Fibroblast of lung (primary cell): Measurements from ENCODE around the gene ATRIP. TPM values are rescaled to one million over a fixed set of nuclear protein-coding genes. Genes with fewer than 3 reads are reported as not detected.

Source experiments
- DNase-seq, 2 donors: peaks; one replicate each; pipeline versions ENCODE4 v3.0.0 to v3.0.0-alpha.2; 2010; ENCODE audit warnings: low read depth in 2 of 2
- H2AFZ ChIP-seq: 2 replicates; pipeline ENCODE4 v1.5.1; 2012; ENCODE audit warnings: low read length, control low read depth, inconsistent platforms
- H3K27ac ChIP-seq: 2 replicates; pipeline ENCODE4 v1.5.1; 2011; ENCODE audit warnings: low read length, control low read depth; ENCODE audit not compliant: insufficient read depth
- H3K27me3 ChIP-seq: 2 replicates; pipeline ENCODE4 v1.5.1; 2011; ENCODE audit warnings: mild to moderate bottlenecking, low read length; ENCODE audit not compliant: control insufficient read depth, insufficient read depth
- H3K36me3 ChIP-seq: 2 replicates; pipeline ENCODE4 v1.5.1; 2011; ENCODE audit warnings: low read length; ENCODE audit not compliant: control insufficient read depth, insufficient read depth
- H3K4me1 ChIP-seq: 2 replicates; pipeline ENCODE4 v1.5.1; 2011; ENCODE audit warnings: low read length; ENCODE audit not compliant: control insufficient read depth, insufficient read depth; ENCODE audit errors: extremely low read depth
- H3K4me2 ChIP-seq: 2 replicates; pipeline ENCODE4 v1.5.1; 2011; ENCODE audit warnings: low read length, control low read depth; ENCODE audit not compliant: insufficient read depth; ENCODE audit errors: extremely low read depth
- H3K4me3 ChIP-seq, 4 experiments: fragments of 200-600 bp in 1 of 4; sonication (generic) in 1 of 4; replicated peaks in 1 of 4; 2 replicates each; pipeline ENCODE4 v1.5.1; 2011 to 2016; ENCODE audit warnings: low read length in 4 of 4, low read depth in 3 of 4, mild to moderate bottlenecking in 3 of 4, control low read depth in 2 of 4, inconsistent platforms in 1 of 4, mixed read lengths in 1 of 4; ENCODE audit not compliant: insufficient read depth in 1 of 4; ENCODE audit errors: control extremely low read depth in 1 of 4
- H3K79me2 ChIP-seq: 2 replicates; pipeline ENCODE4 v1.5.1; 2012; ENCODE audit warnings: mild to moderate bottlenecking, low read length, inconsistent platforms; ENCODE audit not compliant: control insufficient read depth, insufficient read depth
- H3K9ac ChIP-seq: 2 replicates; pipeline ENCODE4 v1.5.1; 2011; ENCODE audit warnings: mild to moderate bottlenecking, low read length, control low read depth; ENCODE audit not compliant: insufficient read depth
- H3K9me3 ChIP-seq: 2 replicates; pipeline ENCODE4 v1.5.1; 2012; ENCODE audit warnings: low read depth, low read length; ENCODE audit not compliant: control insufficient read depth, insufficient read depth
- H4K20me1 ChIP-seq: 2 replicates; pipeline ENCODE4 v1.5.1; 2011; ENCODE audit warnings: low read length; ENCODE audit not compliant: control insufficient read depth, insufficient read depth; ENCODE audit errors: extremely low read depth
- CTCF ChIP-seq, 2 donors: IDR thresholded peaks in 1 of 2; conservative IDR thresholded peaks in 1 of 2; 1 replicate in 1 of 2; 2 replicates in 1 of 2; pipeline ENCODE4 v1.5.1; 2011 to 2012; ENCODE audit warnings: low read length in 2 of 2, control low read depth in 1 of 2, inconsistent platforms in 1 of 2, low read depth in 1 of 2, mild to moderate bottlenecking in 1 of 2
- EZH2 ChIP-seq: IDR thresholded peaks from 2 replicates; pipeline ENCODE4 v1.5.1; 2012; ENCODE audit warnings: low read length, control low read depth, mild to moderate bottlenecking; ENCODE audit errors: missing control alignments
- polyA plus RNA-seq, 2 donors: library from polyadenylated mRNA; depleted of rRNA in 1 of 2; stranded (reverse) in 1 of 2; unstranded in 1 of 2; fragments of >200 nt; gene quantifications; 2 replicates each; pipeline ENCODE4 v1.2.1, GENCODE V29; 2011 to 2012; ENCODE audit warnings: missing spikeins in 1 of 2
- total RNA-seq: library from RNA; depleted of rRNA; stranded (reverse); fragments of >200 nt; gene quantifications from 2 replicates; pipeline ENCODE4 v1.2.1, GENCODE V29; 2014

ATRIP gene
- total and polyA plus RNA-seq, 2 donors (not counting 1 experiment from before 2014, with no cell fraction given) = 3.0 to 5.0 TPM

DNA sequence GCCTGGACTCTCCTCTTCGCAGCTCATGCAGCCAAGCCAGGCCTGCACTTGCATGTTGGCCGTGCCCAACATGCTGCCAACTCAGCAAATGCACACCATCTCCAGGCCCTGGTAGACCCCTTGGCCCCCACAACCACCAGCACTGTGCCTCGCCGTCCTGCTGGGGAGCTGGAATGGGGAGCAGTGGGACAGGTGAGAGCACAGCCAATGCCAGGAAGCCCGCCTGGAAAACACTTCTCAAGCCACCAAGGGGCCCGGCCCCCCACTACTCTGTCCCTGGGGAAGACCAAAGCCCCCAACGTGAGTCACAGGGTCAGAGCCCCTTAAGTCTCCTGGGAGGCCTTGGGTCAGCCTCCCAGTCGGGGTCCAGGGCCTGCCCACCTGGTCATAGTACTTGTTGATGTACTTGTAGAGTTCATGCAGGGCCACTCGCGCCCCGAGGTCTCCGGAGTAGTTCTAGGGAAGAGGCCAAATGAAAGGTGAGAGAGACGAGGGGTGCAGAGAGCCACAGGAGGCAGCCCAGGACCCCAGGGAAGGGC is 41.1 kb upstream of the ATRIP start:
- TF ChIP-seq EZH2 (no peak), CTCF (conservative IDR thresholded peaks at IDR 0.05 in 1 of 2, IDR thresholded peaks at IDR 0.05 in 1 of 2; ENCODE audit: low read depth in 1 of 2, low read length in 2 of 2) (no peak)
- DNase-seq = no peak
- Histone ChIP-seq H3K36me3 (peaks cover 6% of the 10 kb centered on the region), H3K4me1 (peaks cover 6% of the 10 kb centered on the region), H3K79me2 (no peaks in the 10 kb centered on the region), H4K20me1 (no peaks in the 10 kb centered on the region), H3K4me3 (no peak overlapping the region), H3K27me3 (no peaks in the 10 kb centered on the region), H3K9me3 (no peaks in the 10 kb centered on the region), H3K9ac (no peak overlapping the region), H3K27ac (no peak overlapping the region), H3K4me2 (no peak overlapping the region), H2AFZ (no peak overlapping the region)

DNA sequence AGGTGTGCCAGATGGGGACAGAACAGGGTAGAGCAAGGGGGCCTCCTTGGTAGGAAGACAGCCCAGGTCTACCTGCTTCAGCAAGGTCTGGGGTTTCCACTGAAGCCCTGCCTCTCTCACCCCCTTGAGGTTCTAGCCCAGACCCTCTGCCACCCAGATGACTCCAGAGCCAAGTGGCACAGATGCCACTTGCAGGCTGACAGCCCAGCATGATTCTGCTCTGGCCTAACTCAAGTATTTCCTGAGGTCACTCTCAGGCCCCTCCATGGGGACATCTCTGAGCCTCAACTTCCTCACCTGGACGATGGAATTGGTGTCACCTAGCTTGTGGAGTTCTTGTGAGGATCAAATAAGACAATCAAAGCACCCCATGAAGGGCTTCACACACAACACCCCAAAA is 40.6 kb upstream of the ATRIP start:
- Histone ChIP-seq H3K9ac (no peak overlapping the region), H3K79me2 (no peaks in the 10 kb centered on the region), H3K4me3 (no peak overlapping the region), H4K20me1 (no peaks in the 10 kb centered on the region), H3K36me3 (peaks cover 9% of the 10 kb centered on the region), H2AFZ (no peak overlapping the region), H3K4me2 (no peak overlapping the region), H3K27ac (no peak overlapping the region), H3K9me3 (no peaks in the 10 kb centered on the region), H3K4me1 (peaks cover 6% of the 10 kb centered on the region), H3K27me3 (no peaks in the 10 kb centered on the region)
- TF ChIP-seq EZH2 = no peak
- no peak for TF ChIP-seq CTCF (conservative IDR thresholded peaks at IDR 0.05 in 1 of 2, IDR thresholded peaks at IDR 0.05 in 1 of 2; ENCODE audit: low read depth in 1 of 2, low read length in 2 of 2)
- DNase-seq = no peak

- H3K27ac ChIP-seq = no peak overlapping the region
- H3K9ac ChIP-seq = no peak overlapping the region
- no peaks in the 10 kb centered on the region for H3K9me3 ChIP-seq
- H3K27me3 ChIP-seq = no peaks in the 10 kb centered on the region
- peaks cover 3% of the 10 kb centered on the region for H3K4me1 ChIP-seq
- H3K36me3 ChIP-seq = peaks cover 9% of the 10 kb centered on the region
- no peak for DNase-seq
- no peak overlapping the region for H2AFZ ChIP-seq
- TF ChIP-seq CTCF (conservative IDR thresholded peaks at IDR 0.05 in 1 of 2, IDR thresholded peaks at IDR 0.05 in 1 of 2; ENCODE audit: low read depth in 1 of 2, low read length in 2 of 2) (no peak), EZH2 (no peak)
- H4K20me1 ChIP-seq = no peaks in the 10 kb centered on the region
- no peak overlapping the region for H3K4me3 ChIP-seq
- no peak overlapping the region for H3K4me2 ChIP-seq
- H3K79me2 ChIP-seq = no peaks in the 10 kb centered on the region
These were observed 39.8 kb upstream of the ATRIP start for GRCh38 chr3:48406443-48407431.
